HG02678 (cell line): ENCODE data around the gene POMZP3.
A peak's percentile ranks its signal among the peaks of the same experiment; 100 is the strongest.
"Not testable (repeated sequence)": the region's sequence is repeated elsewhere in the genome, so short reads cannot be mapped to it uniquely, and the experiment has no call there.

ENCODE experiments used
- ATAC-seq: cut with Tn5 transposase; IDR thresholded peaks from one replicate; pipeline ENCODE4 v1.9.1; 2021; ENCODE audit warnings: mild to moderate bottlenecking, moderate library complexity; ENCODE audit not compliant: unreplicated experiment

Gene POMZP3

GRCh38 chr7:76626989-76627642 is at the start of gene POMZP3:
Gene POMZP3, minus strand, starts transcription at chr7:76627279. Its CDS starts 1,215 bp downstream, at chr7:76626064.
- peak; percentile 87 for ATAC-seq

GRCh38 chr7:76675783-76676182 is 48.7 kb upstream of the POMZP3 start:
- not testable (repeated sequence) for ATAC-seq

- ATAC-seq = not testable (repeated sequence)
Observed at GRCh38 chr7:76673346-76673745, 46.3 kb upstream of the POMZP3 start.

- not testable (repeated sequence) for ATAC-seq
Observed at GRCh38 chr7:76659212-76659611, 32.1 kb upstream of the POMZP3 start.

- not testable (repeated sequence) for ATAC-seq
Observed at GRCh38 chr7:76656425-76656824, 29.3 kb upstream of the POMZP3 start.

- ATAC-seq = not testable (repeated sequence)
Observed at GRCh38 chr7:76642620-76643019, 15.5 kb upstream of the POMZP3 start.

- ATAC-seq = peak; percentile 84
Observed at GRCh38 chr7:76637061-76637691, 10.1 kb upstream of the POMZP3 start.

- ATAC-seq = peak; percentile 51
Observed at GRCh38 chr7:76626581-76626980, 498 bp downstream of the POMZP3 start.

GRCh38 chr7:76619439-76620190 is 7.5 kb downstream of the POMZP3 start:
- ATAC-seq = not testable (repeated sequence)

GRCh38 chr7:76613783-76614182 is 13.3 kb downstream of the POMZP3 start:
- ATAC-seq = not testable (repeated sequence)

- not testable (repeated sequence) for ATAC-seq
Observed at GRCh38 chr7:76612232-76612631, 14.8 kb downstream of the POMZP3 start.

- ATAC-seq = peak; percentile 29
Observed at GRCh38 chr7:76609864-76610263, 17.2 kb downstream of the POMZP3 start.

GRCh38 chr7:76608469-76608868 is 18.6 kb downstream of the POMZP3 start:
- ATAC-seq = not testable (repeated sequence)

- ATAC-seq = peak; percentile 96
Observed at GRCh38 chr7:76606027-76606426, 21.1 kb downstream of the POMZP3 start.

- ATAC-seq = not testable (repeated sequence)
Observed at GRCh38 chr7:76600650-76601049, 26.4 kb downstream of the POMZP3 start.

- not testable (repeated sequence) for ATAC-seq
Observed at GRCh38 chr7:76600116-76600482, 27.0 kb downstream of the POMZP3 start.

GRCh38 chr7:76598590-76599264 is 28.4 kb downstream of the POMZP3 start:
- ATAC-seq = not testable (repeated sequence)

- ATAC-seq = not testable (repeated sequence)
Observed at GRCh38 chr7:76597288-76597687, 29.8 kb downstream of the POMZP3 start.

GRCh38 chr7:76592694-76593093 is 34.4 kb downstream of the POMZP3 start:
- not testable (repeated sequence) for ATAC-seq

GRCh38 chr7:76591602-76592304 is 35.3 kb downstream of the POMZP3 start:
- peak; percentile 66 for ATAC-seq
